ENCODE data around the gene SEMA6B. TPM values are rescaled to one million over a fixed set of nuclear protein-coding genes. Genes with fewer than 3 reads are reported as not detected.

The SEMA6B gene
- total and polyA plus RNA-seq, 2 donors (not counting 3 experiments of a cell fraction or from before 2014, with no cell fraction given): 97.8 to 176 TPM

- Histone ChIP-seq H3K79me2 (ENCODE audit: control insufficient read depth, insufficient read depth, low read length) (no peaks in the 10 kb centered on the region), H3K9me3 (replicated peaks; ENCODE audit: control insufficient read depth, insufficient read depth, low read length) (no peaks in the 10 kb centered on the region), H3K27ac (ENCODE audit: insufficient read depth, low read depth, low read length) (no peak overlapping the region), H2AFZ (ENCODE audit: low read depth, low read length) (no peak overlapping the region), H4K20me1 (replicated peaks; ENCODE audit: control insufficient read depth, extremely low read depth, insufficient read depth, low read length) (no peaks in the 10 kb centered on the region), H3K27me3 (ENCODE audit: control insufficient read depth in 2 of 2, insufficient read depth in 2 of 2, low read length in 2 of 2) (no peaks in the 10 kb centered on the region), H3K9me1 (replicated peaks; ENCODE audit: control insufficient read depth, extremely low read depth, insufficient read depth, low read length) (no peaks in the 10 kb centered on the region), H3K4me2 (ENCODE audit: insufficient read depth, low read length) (no peak overlapping the region), H3K36me3 (ENCODE audit: control insufficient read depth in 2 of 2, extremely low read depth in 1 of 2, insufficient read depth in 2 of 2, low read length in 2 of 2) (no peaks in the 10 kb centered on the region), H3K4me3 (replicated peaks in 1 of 3; ENCODE audit: insufficient read depth in 1 of 3, low read depth in 1 of 3, low read length in 3 of 3) (no peak overlapping the region), H3K4me1 (ENCODE audit: control insufficient read depth, extremely low read depth, insufficient read depth, low read length) (peaks cover 11% of the 10 kb centered on the region), H3K9ac (replicated peaks; ENCODE audit: extremely low read depth, insufficient read depth, low read length) (no peak overlapping the region)
- FAIRE-seq (no peak), DNase-seq (ENCODE audit: low read depth, low spot score) (no peak)
- BruUV-seq (replicated peaks): no TSS peak
- POLR2A ChIA-PET: no interaction called here
- CTCF ChIA-PET: interaction anchor here (0.8 to 1.3 kb wide), 2 partner anchors 13 to 15 kb away, joined by 3 to 9 read pairs; no protein-coding TSS in a partner anchor
- intact Hi-C loops (cut with micrococcal nuclease): no loop called here
- dilution Hi-C loops (cut with MboI; ENCODE audit: extremely low pct_ligation_motif_present, low sequenced_read_pairs): no loop called here
- TF ChIP-seq MYC (IDR thresholded peaks at IDR 0.05; ENCODE audit: low read depth, low read length) (no peak), CTCF (IDR thresholded peaks at IDR 0.05; ENCODE audit: extremely low read depth in 1 of 2, insufficient read depth in 1 of 2, low read depth in 1 of 2, low read length in 2 of 2) (no peak), FOS (IDR thresholded peaks at IDR 0.05; ENCODE audit: borderline replicate concordance, insufficient read depth, low read length) (no peak), POLR2AphosphoS5 (IDR thresholded peaks at IDR 0.05; ENCODE audit: insufficient read depth, low read depth, low read length) (no peak), POLR2A (IDR thresholded peaks at IDR 0.05; ENCODE audit: low read depth, low read length) (no peak)
Measured at GRCh38 chr19:4537953-4538600, 21.4 kb downstream of the SEMA6B start.

- DNase-seq (ENCODE audit: low read depth, low spot score) (no peak), FAIRE-seq (no peak)
- Histone ChIP-seq H3K27ac (ENCODE audit: insufficient read depth, low read depth, low read length) (no peak overlapping the region), H3K4me3 (replicated peaks in 1 of 3; ENCODE audit: insufficient read depth in 1 of 3, low read depth in 1 of 3, low read length in 3 of 3) (no peak overlapping the region), H3K9me3 (replicated peaks; ENCODE audit: control insufficient read depth, insufficient read depth, low read length) (no peaks in the 10 kb centered on the region), H4K20me1 (replicated peaks; ENCODE audit: control insufficient read depth, extremely low read depth, insufficient read depth, low read length) (no peaks in the 10 kb centered on the region), H3K27me3 (ENCODE audit: control insufficient read depth in 2 of 2, insufficient read depth in 2 of 2, low read length in 2 of 2) (no peaks in the 10 kb centered on the region), H3K9me1 (replicated peaks; ENCODE audit: control insufficient read depth, extremely low read depth, insufficient read depth, low read length) (no peaks in the 10 kb centered on the region), H3K79me2 (ENCODE audit: control insufficient read depth, insufficient read depth, low read length) (no peaks in the 10 kb centered on the region), H3K36me3 (ENCODE audit: control insufficient read depth in 2 of 2, extremely low read depth in 1 of 2, insufficient read depth in 2 of 2, low read length in 2 of 2) (no peaks in the 10 kb centered on the region), H3K9ac (replicated peaks; ENCODE audit: extremely low read depth, insufficient read depth, low read length) (no peak overlapping the region), H3K4me1 (ENCODE audit: control insufficient read depth, extremely low read depth, insufficient read depth, low read length) (peaks cover 11% of the 10 kb centered on the region), H3K4me2 (ENCODE audit: insufficient read depth, low read length) (no peak overlapping the region), H2AFZ (ENCODE audit: low read depth, low read length) (no peak overlapping the region)
- dilution Hi-C loops (cut with MboI; ENCODE audit: extremely low pct_ligation_motif_present, low sequenced_read_pairs) (no loop called here), intact Hi-C loops (cut with micrococcal nuclease) (no loop called here)
- BruUV-seq (replicated peaks): no TSS peak
- ChIA-PET POLR2A (no interaction called here), CTCF (interaction anchor here (4.1 kb wide), 1 partner anchor 13 kb away, joined by 92 read pairs; no protein-coding TSS in a partner anchor)
- TF ChIP-seq JUN (IDR thresholded peaks at IDR 0.05; ENCODE audit: borderline replicate concordance, insufficient read depth, insufficient read length, low read depth) (no peak), GATA2 (IDR thresholded peaks at IDR 0.05; ENCODE audit: insufficient read depth, insufficient read length, low read depth, low read length) (no peak), MAX (IDR thresholded peaks at IDR 0.05; ENCODE audit: insufficient read depth, insufficient read length) (no peak), FOS (IDR thresholded peaks at IDR 0.05; ENCODE audit: borderline replicate concordance, insufficient read depth, low read length) (no peak), EZH2 (IDR thresholded peaks at IDR 0.05; ENCODE audit: borderline replicate concordance, low read depth, low read length, severe bottlenecking) (no peak), POLR2A (IDR thresholded peaks at IDR 0.05; ENCODE audit: low read depth, low read length) (no peak), POLR2AphosphoS5 (IDR thresholded peaks at IDR 0.05; ENCODE audit: insufficient read depth, low read depth, low read length) (no peak), CTCF (IDR thresholded peaks at IDR 0.05; ENCODE audit: extremely low read depth in 1 of 2, insufficient read depth in 1 of 2, low read depth in 1 of 2, low read length in 2 of 2) (no peak)
Measured at GRCh38 chr19:4536798-4537197, 22.7 kb downstream of the SEMA6B start.

Data from endothelial cell of umbilical vein (primary cell).